ENCODE data around the gene BSND.

Gene BSND

GRCh38 chr1:54976747-54977146, 22.0 kb upstream of the BSND start:
- DNase-seq, result no peak

- no peak for DNase-seq
Measured at GRCh38 chr1:54977533-54978297, 21.0 kb upstream of the BSND start.

GRCh38 chr1:54978528-54979326, 20.0 kb upstream of the BSND start:
- DNase-seq, result no peak

GRCh38 chr1:54979327-54979891, 19.3 kb upstream of the BSND start:
- no peak for DNase-seq

GRCh38 chr1:54980046-54980527, 18.6 kb upstream of the BSND start:
- DNase-seq, result no peak

- no peak for DNase-seq
Measured at GRCh38 chr1:54980528-54981241, 18.0 kb upstream of the BSND start, which contains the start of gene TMEM61. Gene TMEM61 (plus strand): TSS chr1:54980628. CDS start chr1:54981066, 438 bp downstream.

- no peak for DNase-seq
Measured at GRCh38 chr1:54981466-54981865, 17.3 kb upstream of the BSND start.

GRCh38 chr1:54982739-54983138, 16.0 kb upstream of the BSND start:
- no peak for DNase-seq

- no peak for DNase-seq
Measured at GRCh38 chr1:54984131-54984842, 14.4 kb upstream of the BSND start.

- DNase-seq, result no peak
Measured at GRCh38 chr1:54985556-54985955, 13.2 kb upstream of the BSND start.

- no peak for DNase-seq
Measured at GRCh38 chr1:54986025-54986424, 12.7 kb upstream of the BSND start.

GRCh38 chr1:54986533-54986932, 12.2 kb upstream of the BSND start:
- DNase-seq, result no peak

- no peak for DNase-seq
Measured at GRCh38 chr1:54987427-54987826, 11.3 kb upstream of the BSND start.

GRCh38 chr1:54987919-54988705, 10.6 kb upstream of the BSND start:
- no peak for DNase-seq

- DNase-seq, result no peak
Measured at GRCh38 chr1:54988975-54989374, 9.8 kb upstream of the BSND start.

- DNase-seq, result no peak
Measured at GRCh38 chr1:54989473-54989872, 9.3 kb upstream of the BSND start.

- no peak for DNase-seq
Measured at GRCh38 chr1:54989968-54990810, 8.5 kb upstream of the BSND start.

GRCh38 chr1:54990916-54991315, 7.8 kb upstream of the BSND start:
- DNase-seq, result no peak

GRCh38 chr1:54991939-54992338, 6.8 kb upstream of the BSND start:
- no peak for DNase-seq

GRCh38 chr1:54993140-54993539, 5.6 kb upstream of the BSND start:
- no peak for DNase-seq
